ENCODE results near the gene NR1D1.

NR1D1 gene

DNA sequence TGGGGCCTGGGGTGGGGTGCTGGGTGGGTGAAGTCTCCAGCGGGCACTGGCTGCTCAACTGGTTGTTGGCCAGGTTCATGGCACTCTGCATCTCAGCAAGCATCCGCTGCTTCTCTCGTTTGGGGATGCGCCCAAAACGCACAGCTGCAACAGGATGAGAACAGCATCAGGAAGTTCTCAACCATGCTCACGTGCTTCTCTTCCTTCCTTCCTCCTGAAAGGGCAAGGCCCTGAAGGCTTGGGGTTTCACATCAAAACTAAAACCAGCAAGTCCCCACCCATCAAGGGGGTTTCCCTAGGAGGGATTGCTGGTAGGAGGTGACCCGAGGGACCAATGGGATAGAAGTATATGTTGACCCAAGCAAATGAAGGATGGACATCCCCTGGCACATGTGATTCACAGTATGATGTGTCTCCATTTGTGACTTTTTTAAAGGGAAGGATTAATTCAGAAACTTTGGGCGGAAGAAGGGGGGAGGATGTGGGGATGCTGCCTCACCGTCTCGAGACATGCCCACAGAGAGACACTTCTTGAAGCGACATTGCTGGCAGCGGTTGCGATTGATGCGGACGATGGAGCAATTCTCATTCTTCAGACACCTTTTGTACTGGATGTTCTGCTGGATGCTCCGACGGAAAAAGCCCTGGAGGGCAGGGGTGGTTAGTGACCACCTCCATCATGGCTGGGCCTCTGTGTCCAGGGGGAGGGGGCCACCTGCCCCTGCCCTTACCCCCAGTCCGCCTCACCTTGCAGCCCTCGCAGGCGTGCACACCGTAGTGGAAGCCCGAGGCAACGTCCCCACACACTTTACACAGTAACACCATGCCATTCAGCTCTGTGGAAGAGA lies 4.2 kb downstream of the NR1D1 start:
- no peak for DNase-seq (ENCODE audit: extremely low read depth, low read depth)
- H3K4me3 ChIP-seq (replicated peaks; ENCODE audit: low read depth, low read length) = no peak overlapping the region
- TF ChIP-seq CTCF (IDR thresholded peaks at IDR 0.05; ENCODE audit: low read depth, low read length, missing control alignments) = no peak

GRCh38 chr17:40095351-40095943 lies 4.9 kb downstream of the NR1D1 start:
- DNase-seq (ENCODE audit: extremely low read depth, low read depth) = no peak
- H3K4me3 ChIP-seq (replicated peaks; ENCODE audit: low read depth, low read length) = no peak overlapping the region
- TF ChIP-seq CTCF (IDR thresholded peaks at IDR 0.05; ENCODE audit: low read depth, low read length, missing control alignments) = no peak

- H3K4me3 ChIP-seq (replicated peaks; ENCODE audit: low read depth, low read length) = no peak overlapping the region
- no peak for DNase-seq (ENCODE audit: extremely low read depth, low read depth)
- no peak for TF ChIP-seq CTCF (IDR thresholded peaks at IDR 0.05; ENCODE audit: low read depth, low read length, missing control alignments)
These were observed 5.5 kb downstream of the NR1D1 start for GRCh38 chr17:40094874-40095273.

GRCh38 chr17:40093580-40094201 lies 6.7 kb downstream of the NR1D1 start:
- no peak for TF ChIP-seq CTCF (IDR thresholded peaks at IDR 0.05; ENCODE audit: low read depth, low read length, missing control alignments)
- no peak for DNase-seq (ENCODE audit: extremely low read depth, low read depth)
- H3K4me3 ChIP-seq (replicated peaks; ENCODE audit: low read depth, low read length) = no peak overlapping the region

- no peak for DNase-seq (ENCODE audit: extremely low read depth, low read depth)
- no peak overlapping the region for H3K4me3 ChIP-seq (replicated peaks; ENCODE audit: low read depth, low read length)
- no peak for TF ChIP-seq CTCF (IDR thresholded peaks at IDR 0.05; ENCODE audit: low read depth, low read length, missing control alignments)
These were observed 7.3 kb downstream of the NR1D1 start for GRCh38 chr17:40093005-40093579.

DNA sequence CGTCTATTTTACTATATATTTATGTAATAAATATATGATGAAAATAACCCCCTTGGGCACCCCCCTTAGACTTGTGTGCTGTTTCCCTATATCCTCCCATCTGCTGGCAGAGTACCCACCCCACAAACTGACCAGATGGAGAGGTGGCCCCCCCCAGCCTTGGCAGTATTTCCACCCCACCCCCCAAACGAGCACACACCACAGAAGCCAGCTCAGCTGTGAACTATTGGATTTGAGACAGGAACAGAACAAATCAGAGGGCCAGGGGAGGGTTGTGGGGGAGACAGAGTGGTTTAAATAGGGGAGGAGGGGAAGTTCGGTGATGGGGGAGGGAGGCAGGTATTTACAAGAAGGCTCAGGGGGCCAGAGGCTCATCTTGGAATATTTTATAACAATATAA lies 7.8 kb downstream of the NR1D1 start:
- no peak for TF ChIP-seq CTCF (IDR thresholded peaks at IDR 0.05; ENCODE audit: low read depth, low read length, missing control alignments)
- no peak overlapping the region for H3K4me3 ChIP-seq (replicated peaks; ENCODE audit: low read depth, low read length)
- DNase-seq (ENCODE audit: extremely low read depth, low read depth) = no peak

All from HFF-Myc (cell line).